NOMO-1 treated with DMSO at 0.1 percent for 48 hours (cell line): Measurements from ENCODE around the gene SLC16A13.
"Not testable (repeated sequence)": the region's sequence is repeated elsewhere in the genome, so short reads cannot be mapped to it uniquely, and the experiment has no call there.

Experiments
- DNase-seq: peaks from one replicate; lab custom pipeline; 2025; ENCODE audit not compliant: unreplicated experiment; lab: John Stamatoyannopoulos, UW

SLC16A13 gene

DNA sequence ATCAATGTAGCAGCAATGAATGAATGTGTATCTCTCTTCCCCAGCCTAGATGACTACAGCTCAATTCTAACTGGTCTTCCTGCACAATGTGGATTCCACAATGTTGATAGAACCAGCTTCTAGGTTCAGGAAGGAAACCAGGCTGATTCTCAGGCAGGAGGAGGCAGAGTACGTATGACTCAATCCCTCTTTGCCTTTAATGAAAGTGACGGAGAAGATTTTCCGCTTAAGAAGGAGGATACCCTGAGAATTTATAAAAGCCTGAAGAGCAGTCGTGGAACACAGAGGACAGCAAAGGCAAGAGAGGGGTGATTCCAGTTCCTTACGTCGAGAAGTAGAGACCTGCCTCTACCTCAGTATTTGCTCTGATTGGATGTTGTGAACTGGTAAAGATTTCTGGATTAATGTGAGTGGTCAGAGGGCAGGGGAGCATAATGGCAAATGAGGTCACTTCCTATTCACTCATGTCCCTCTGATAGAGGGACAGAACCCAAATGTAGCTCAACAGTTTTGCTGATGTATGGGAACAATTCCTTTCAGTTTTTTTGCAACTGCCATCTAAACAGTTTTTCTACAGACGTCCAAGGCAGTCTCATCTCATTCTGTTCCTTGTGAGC, 23.1 kb downstream of the SLC16A13 start:
- no peak for DNase-seq

DNA sequence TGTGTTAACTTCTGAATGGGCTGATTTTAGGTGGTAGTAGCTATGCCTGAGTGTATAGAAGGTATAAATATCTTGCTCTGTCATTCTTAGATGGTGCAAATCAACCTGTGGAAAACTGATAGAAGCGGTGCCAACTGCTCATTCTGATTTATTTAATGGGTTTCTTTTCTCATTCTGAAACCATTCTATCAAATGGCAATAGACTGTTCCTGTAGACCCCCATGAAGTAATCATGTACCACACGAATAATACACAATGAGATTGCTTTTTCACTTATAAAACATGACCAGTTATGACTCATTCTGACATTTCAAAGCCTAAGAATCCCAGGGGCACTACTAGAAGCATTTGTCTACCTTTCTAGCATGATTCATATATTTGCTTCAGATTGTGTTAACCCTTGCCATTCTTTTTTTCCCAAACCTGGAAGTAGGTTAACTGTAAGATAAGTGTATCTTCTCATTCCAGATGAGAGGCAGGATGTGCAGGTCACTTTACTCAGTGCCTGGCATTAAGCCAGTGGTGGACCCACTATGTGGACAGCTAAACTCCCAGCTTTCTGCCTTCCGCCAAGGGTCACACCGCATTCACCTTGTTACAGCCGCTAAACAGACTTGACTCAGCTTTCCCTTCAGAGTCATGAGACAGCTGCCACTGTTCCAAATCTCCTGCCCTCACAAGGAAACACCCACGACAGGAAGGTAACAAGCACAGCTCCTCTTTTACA, 24.5 kb downstream of the SLC16A13 start:
- DNase-seq, result no peak

GRCh38 chr17:7063518-7064094, 27.8 kb downstream of the SLC16A13 start:
- no peak for DNase-seq

GRCh38 chr17:7064261-7064660, 28.4 kb downstream of the SLC16A13 start:
- no peak for DNase-seq

GRCh38 chr17:7067198-7067597, 31.4 kb downstream of the SLC16A13 start:
- DNase-seq, result no peak

GRCh38 chr17:7068268-7068667, 32.5 kb downstream of the SLC16A13 start:
- no peak for DNase-seq

- no peak for DNase-seq
Measured at GRCh38 chr17:7070712-7071111, 34.9 kb downstream of the SLC16A13 start.

- no peak for DNase-seq
Measured at GRCh38 chr17:7072406-7072805, 36.6 kb downstream of the SLC16A13 start.

DNA sequence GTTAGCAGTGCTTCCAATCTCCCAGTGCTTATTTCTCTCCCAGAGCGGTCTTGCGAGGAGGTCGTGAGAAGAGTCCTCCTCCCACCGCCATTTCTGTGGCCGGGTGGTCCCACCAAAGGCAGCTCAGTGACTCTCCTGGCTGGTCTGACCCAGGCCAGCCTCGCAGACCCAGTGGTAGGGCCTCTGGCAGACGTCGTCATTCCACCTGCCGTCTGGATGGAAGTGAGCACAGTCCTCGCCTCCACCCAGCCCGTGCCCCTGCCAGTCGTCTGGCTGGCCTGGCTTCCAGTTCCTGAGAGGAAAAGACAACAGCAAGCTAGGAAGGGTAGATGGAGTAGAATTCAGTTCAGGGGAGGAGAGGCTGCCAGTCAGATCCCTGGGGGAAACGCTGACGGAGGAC, 39.1 kb downstream of the SLC16A13 start:
- DNase-seq, result no peak

- DNase-seq, result no peak
Measured at GRCh38 chr17:7077911-7078546, 42.2 kb downstream of the SLC16A13 start.

- no peak for DNase-seq
Measured at GRCh38 chr17:7078711-7079110, 42.9 kb downstream of the SLC16A13 start.

DNA sequence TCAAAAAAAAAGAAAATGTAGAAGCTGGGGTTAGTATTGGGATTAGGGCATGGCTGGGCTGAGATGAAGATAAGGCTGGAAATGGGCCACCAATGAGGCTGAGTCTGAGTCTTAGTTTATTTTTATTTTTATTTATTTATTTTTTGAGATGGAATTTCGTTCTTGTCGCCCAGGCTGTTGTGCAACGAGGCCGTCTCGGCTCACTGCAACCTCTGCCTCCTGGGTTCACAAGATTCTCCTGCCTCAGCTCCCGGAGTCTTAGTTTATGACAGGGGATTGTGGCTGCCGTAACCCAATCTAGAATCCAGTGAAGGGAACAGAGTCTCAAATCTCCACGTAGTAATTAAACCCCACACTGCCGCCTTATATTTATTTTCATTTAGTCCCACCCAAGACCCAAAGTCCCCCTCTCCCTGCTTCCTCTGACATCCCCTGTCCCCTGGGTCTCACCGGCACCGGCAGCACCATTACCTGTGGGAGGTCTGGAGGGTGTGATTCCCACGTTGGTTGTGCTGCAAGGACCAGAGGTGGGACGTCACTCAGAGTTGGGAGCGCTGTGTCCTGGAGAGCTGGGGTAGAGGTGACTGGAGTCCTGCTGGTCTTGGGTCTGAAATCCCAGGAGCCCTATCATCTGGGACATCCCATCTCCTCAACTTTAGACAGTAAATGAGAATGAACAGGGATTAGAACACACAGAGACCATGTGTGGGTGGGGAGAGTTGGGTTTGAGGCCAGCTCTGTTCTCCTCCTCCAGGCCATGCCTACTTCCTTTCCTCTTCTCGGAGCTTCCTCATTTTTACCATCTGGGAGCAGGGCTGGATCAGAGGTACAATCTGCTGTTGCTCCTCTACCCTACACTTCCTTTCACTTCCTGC, 44.0 kb downstream of the SLC16A13 start, which contains the start of gene CLEC10A:
Gene CLEC10A, minus strand, starts transcription at position 671 of the 875 bp plus-strand sequence. CDS start 1,439 bp downstream, outside the sequence.
- DNase-seq, result peak; percentile 23

DNA sequence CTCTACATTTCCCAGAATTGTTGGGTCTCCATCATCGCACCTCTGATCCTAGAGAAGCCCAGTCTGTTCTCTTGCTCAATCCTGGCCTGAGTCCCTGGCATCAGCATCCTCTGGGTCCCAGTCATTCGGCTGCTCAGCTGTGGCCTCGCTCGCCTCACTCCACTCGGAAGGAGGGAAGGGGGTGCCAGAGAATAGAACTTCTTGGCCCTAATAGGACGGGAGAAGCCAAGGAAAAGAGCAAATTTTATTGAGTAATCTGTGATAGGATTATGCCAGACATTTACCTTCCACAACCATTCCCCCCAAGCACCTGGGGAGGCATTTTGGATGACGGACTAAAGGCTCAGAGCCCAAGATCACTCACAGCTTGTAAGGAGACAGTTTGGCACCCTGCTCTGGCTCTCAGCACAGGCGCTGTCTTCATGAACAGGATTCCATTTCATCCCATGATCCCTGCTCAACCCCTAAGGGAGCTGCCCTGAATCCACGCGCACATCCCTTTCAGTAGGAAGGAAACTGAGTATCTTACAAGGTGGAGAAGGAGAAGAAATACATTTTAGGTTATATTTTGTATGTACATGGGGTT, 44.7 kb downstream of the SLC16A13 start:
- DNase-seq, result no peak

DNA sequence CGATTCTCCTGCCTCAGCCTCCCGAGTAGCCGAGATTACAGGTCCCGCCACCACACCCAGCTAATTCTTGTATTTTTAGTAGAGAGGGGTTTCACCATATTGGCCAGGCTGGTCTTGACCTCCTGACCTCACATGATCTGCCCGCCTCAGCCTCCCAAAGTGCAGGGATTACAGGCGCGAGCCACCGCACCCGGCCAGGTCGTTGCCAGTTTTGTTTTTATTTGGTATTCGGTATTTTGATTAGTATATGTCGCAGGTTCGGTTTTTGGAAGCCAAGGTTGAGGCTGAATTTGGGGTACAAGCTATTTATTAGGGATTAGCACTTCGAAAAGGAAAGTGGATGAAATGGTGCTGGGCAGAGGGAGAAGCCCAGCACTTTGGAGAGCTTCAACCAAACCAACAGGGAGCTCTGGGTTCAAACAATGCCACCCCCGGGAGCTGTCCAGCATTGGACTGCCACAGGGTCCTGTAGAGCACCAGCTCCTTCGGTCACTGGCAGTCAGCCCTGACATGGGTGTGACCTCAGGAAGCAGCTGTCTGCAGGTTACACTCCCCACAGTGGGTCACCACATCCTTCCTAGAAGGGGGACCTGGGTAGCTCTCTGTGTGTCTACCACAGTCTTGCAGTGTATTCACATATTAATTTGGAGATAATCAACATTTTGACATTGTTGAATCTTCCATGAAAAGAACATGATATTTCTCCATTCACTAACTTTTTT, 45.7 kb downstream of the SLC16A13 start:
- DNase-seq, result peak; percentile 27

- no peak for DNase-seq
Measured at GRCh38 chr17:7083592-7083991, 47.8 kb downstream of the SLC16A13 start.

DNA sequence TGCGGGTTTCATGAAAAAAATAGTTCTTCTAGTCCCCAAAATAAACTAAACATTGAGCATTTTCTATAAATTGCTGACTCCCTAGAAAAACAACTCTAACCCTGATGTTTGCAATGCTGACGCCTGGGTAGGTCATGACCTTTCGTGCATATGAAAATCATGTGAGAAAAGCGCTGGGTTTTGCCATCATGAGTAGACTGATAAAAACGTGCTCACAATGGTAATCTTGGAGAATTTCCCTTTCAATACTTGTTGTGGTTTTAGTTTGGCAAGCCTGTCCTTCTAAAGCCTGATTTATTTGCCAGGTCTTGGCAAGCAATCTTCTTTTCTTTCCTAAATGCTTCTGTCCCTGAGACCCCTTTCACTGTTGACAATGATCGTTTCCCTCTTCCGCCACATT, 48.3 kb downstream of the SLC16A13 start:
- no peak for DNase-seq

- DNase-seq, result not testable (repeated sequence)
Measured at GRCh38 chr17:7088442-7088841, 52.6 kb downstream of the SLC16A13 start.

DNA sequence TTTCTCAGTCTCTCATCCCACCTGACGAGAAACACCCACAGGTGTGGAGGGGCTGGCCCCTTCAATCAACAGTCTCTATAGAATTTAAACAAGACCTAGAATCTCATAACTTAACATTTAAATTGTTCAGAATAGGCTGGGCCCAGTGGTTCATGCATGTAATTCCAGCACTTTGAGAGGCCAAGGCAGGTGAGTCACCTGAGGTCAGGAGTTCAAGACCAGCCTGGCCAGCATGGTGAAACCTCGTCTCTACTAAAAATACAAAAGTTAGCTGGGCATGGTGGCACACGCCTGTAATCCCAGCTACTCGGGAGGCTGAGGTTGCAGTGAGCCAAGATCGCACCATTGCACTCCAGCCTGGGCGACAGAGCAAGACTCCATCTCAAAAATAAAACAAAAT, 53.8 kb downstream of the SLC16A13 start:
- DNase-seq, result not testable (repeated sequence)
